ENCODE data around the gene LAMA2.

GRCh38 chr6:128892079-128892478, 9.1 kb downstream of the LAMA2 start:
- TF ChIP-seq CTCF (IDR thresholded peaks at IDR 0.05) (no peak), POLR2A (IDR thresholded peaks at IDR 0.05) (no peak)

Measured in testis (tissue), 2 donors.